Progenitor cell of endocrine pancreas (in vitro differentiated cells): ENCODE data around the gene TMCO6. TPM values are rescaled to one million over a fixed set of nuclear protein-coding genes. Genes with fewer than 3 reads are reported as not detected.

Experiments
- DNase-seq: peaks from one replicate; pipeline ENCODE4 v3.0.0; 2021; ENCODE audit warnings: low spot score; ENCODE audit not compliant: unreplicated experiment
- H3K27ac Mint-ChIP-seq: 2 replicates; pipeline ENCODE4 v1.8.0; 2021; ENCODE audit warnings: mild to moderate bottlenecking, moderate library complexity, mixed read lengths
- H3K27me3 Mint-ChIP-seq: 2 replicates; pipeline ENCODE4 v1.8.0; 2021; ENCODE audit warnings: mixed read lengths
- H3K36me3 Mint-ChIP-seq: 2 replicates; pipeline ENCODE4 v1.8.0; 2022; ENCODE audit warnings: mixed read lengths; ENCODE audit not compliant: insufficient read depth
- H3K4me1 Mint-ChIP-seq: 2 replicates; pipeline ENCODE4 v1.8.0; 2021; ENCODE audit warnings: low read depth, mixed read lengths
- H3K4me3 Mint-ChIP-seq: 2 replicates; pipeline ENCODE4 v1.8.0; 2021; ENCODE audit warnings: low read depth, mild to moderate bottlenecking, moderate library complexity, mixed read lengths
- H3K9me3 Mint-ChIP-seq: 2 replicates; pipeline ENCODE4 v1.8.0; 2021; ENCODE audit warnings: low read depth, mixed read lengths
- CTCF ChIP-seq: fragments of 200-600 bp; sonication (generic); IDR thresholded peaks from one replicate; pipeline ENCODE4 v1.5.0; 2021; ENCODE audit warnings: antibody characterized with exemption, mild to moderate bottlenecking; ENCODE audit not compliant: unreplicated experiment
- total RNA-seq: library from RNA; stranded (reverse); gene quantifications from 2 replicates; pipeline ENCODE4 v1.2.1, GENCODE V29; 2021

TMCO6 gene
- total RNA-seq, 1 donor from 2014 or later, result 25.9 TPM

GRCh38 chr5:140603734-140604133 lies 35.5 kb upstream of the TMCO6 start:
- Mint-ChIP-seq H3K27ac (no peak overlapping the region), H3K9me3 (no peaks in the 10 kb centered on the region), H3K27me3 (no peaks in the 10 kb centered on the region), H3K4me1 (no peaks in the 10 kb centered on the region), H3K4me3 (no peak overlapping the region), H3K36me3 (no peaks in the 10 kb centered on the region)
- no peak for TF ChIP-seq CTCF
- no peak for DNase-seq

GRCh38 chr5:140605879-140606278 lies 33.4 kb upstream of the TMCO6 start:
- Mint-ChIP-seq H3K4me3 (no peak overlapping the region), H3K9me3 (peaks cover 4% of the 10 kb centered on the region), H3K27ac (no peak overlapping the region), H3K4me1 (no peaks in the 10 kb centered on the region), H3K36me3 (no peaks in the 10 kb centered on the region), H3K27me3 (no peaks in the 10 kb centered on the region)
- TF ChIP-seq CTCF, result no peak
- no peak for DNase-seq

GRCh38 chr5:140607031-140607430 lies 32.2 kb upstream of the TMCO6 start:
- Mint-ChIP-seq H3K9me3 (peaks cover 11% of the 10 kb centered on the region), H3K4me3 (no peak overlapping the region), H3K4me1 (no peaks in the 10 kb centered on the region), H3K36me3 (no peaks in the 10 kb centered on the region), H3K27me3 (no peaks in the 10 kb centered on the region), H3K27ac (no peak overlapping the region)
- DNase-seq, result no peak
- no peak for TF ChIP-seq CTCF

- H3K27ac Mint-ChIP-seq, result no peak overlapping the region
- no peak for DNase-seq
- TF ChIP-seq CTCF, result no peak
- no peaks in the 10 kb centered on the region for H3K36me3 Mint-ChIP-seq
- peaks cover 15% of the 10 kb centered on the region for H3K9me3 Mint-ChIP-seq
- no peak overlapping the region for H3K4me3 Mint-ChIP-seq
- H3K4me1 Mint-ChIP-seq, result no peaks in the 10 kb centered on the region
- no peaks in the 10 kb centered on the region for H3K27me3 Mint-ChIP-seq
Measured at GRCh38 chr5:140608722-140609121, 30.5 kb upstream of the TMCO6 start.

GRCh38 chr5:140609126-140609525 lies 30.1 kb upstream of the TMCO6 start:
- Mint-ChIP-seq H3K4me1 (no peaks in the 10 kb centered on the region), H3K27ac (no peak overlapping the region), H3K36me3 (no peaks in the 10 kb centered on the region), H3K9me3 (peaks cover 15% of the 10 kb centered on the region), H3K4me3 (no peak overlapping the region), H3K27me3 (no peaks in the 10 kb centered on the region)
- DNase-seq, result no peak
- TF ChIP-seq CTCF, result no peak
